AG08396 (cell line): Measurements from ENCODE around the gene PDZRN3.
"Not testable (repeated sequence)": the region's sequence is repeated elsewhere in the genome, so short reads cannot be mapped to it uniquely, and the experiment has no call there.

Experiments
- DNase-seq: peaks from one replicate; pipeline ENCODE4 v3.0.0; 2012; ENCODE audit warnings: low spot score, mixed read lengths

PDZRN3 gene

DNA sequence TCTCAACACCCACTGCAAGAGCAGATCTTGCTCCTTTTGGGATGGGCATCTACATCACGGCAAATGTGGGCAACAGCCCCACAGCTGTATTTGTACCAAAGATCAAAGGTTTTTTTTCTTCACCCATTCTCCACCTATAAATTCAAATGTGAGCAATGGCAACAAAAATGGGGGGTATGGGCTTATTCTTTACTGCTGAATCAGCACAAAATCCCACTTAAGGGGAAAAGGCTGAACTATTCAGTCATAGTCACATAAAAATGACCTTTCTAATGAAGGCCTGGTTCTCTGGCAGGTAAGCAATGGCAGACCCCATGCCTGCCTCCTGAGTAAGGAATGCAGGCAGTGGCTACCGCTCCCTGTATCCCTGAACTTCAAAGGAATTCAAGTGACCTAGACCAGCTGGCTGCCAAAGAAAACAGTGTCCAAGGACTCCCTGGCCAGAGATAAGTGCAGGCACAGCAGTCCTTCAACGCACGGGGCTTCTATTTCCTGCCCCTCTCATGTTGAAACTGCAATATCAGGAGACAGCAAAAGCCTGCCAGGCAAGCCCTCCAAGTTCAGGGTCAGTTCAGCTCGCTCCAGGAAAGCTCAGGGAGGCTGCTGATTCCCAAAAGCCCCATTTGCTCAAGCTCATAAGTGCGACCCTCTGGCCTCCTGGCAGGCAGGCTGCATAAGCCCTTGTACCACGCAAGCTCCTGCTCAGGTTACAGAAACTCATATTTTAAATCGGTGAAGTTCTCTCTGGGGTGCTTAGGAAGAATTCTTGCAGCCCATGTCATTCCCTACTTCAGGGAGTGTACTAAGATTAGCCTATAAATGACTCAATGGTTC is 134.1 kb downstream of the PDZRN3 start:
- no peak for DNase-seq

DNA sequence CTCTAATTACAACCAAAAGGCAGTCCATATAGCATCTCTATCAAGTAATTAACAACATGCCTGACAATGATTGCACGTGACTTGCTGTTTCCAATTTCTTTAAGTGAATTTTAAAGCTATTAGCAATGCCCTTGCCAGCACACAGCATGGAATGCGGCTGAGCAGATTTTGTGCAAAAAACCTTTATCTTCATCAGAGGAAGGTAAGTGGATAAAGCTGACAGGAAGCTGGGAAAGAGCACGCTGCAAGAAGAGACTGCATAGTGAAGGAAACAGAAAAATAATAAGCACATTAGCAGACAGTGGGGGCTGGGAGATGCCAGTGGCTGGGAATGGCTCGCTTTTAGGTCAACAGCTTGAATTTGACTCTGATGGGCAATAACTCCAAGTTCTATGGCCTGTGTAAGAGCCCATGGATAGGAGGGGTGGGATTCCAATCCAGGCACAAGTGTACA is 138.8 kb downstream of the PDZRN3 start:
- no peak for DNase-seq

DNA sequence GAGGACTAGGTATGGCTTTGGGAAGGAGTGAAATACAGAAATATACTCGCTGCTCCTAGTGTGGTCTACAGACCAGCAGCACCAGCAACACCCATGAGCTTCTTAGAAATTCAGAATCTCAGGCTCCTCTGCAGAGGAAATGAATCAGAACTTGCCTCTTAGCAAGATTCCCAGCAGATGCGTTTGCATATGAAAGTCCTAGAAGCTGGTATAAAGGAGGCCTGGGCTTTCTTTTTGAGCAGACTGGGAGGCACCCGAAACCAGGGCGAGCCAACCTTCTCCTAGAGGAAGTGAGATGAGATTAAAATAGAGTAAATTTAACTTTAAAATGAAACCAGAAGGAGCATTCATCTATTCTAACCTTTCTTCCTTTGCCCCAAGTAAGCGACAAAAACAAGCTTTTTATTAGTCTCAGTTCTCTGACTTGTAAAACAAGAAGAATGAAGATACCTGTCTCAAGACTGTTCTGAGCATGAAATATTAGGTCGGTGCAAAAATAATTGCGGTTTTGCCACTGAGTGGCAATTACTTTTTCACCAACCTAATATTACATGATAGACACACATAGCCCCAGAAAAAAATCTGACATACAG is 140.0 kb downstream of the PDZRN3 start:
- DNase-seq: no peak

DNA sequence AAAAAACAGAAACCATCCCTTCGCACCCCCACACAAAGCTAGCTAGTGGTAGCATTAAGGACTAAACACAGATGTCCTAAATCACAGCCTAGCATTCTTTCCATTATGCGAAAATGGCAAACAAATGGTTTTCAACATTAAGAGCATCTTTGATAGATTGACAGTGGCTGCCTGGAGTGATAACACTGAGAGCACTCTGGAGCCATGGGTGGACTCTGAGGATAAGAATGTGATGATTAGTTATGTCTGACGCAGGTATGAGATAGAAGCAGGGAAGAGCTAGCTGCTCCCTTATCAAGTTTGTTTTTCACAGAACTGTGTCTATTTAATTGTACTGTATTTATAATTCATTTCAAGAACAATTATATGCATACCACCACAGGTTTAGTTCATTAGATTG is 142.9 kb downstream of the PDZRN3 start:
- DNase-seq: no peak

DNA sequence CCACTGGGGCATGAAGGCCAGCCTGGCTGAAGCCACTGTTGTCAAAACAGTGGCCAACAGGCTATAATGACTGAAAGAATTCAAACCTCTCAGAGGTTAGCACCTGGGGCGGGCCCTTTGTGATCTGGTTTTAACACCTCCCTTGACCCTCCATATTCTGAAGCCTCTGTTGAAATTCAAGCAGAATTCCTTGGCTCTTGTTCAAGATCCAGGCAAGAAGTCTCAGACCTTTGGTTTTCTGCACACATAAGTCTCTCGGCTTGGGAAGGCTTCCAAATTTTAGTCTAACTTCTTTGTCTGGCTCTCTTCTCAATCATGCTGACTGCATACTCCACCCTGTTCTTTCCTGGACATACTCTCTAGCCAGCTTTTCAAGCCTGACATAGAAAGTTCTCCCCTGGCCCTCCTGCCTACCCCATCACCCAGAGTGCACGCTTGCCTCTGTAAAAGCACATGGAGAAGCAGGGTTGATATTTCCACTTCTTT is 144.5 kb downstream of the PDZRN3 start:
- no peak for DNase-seq

DNA sequence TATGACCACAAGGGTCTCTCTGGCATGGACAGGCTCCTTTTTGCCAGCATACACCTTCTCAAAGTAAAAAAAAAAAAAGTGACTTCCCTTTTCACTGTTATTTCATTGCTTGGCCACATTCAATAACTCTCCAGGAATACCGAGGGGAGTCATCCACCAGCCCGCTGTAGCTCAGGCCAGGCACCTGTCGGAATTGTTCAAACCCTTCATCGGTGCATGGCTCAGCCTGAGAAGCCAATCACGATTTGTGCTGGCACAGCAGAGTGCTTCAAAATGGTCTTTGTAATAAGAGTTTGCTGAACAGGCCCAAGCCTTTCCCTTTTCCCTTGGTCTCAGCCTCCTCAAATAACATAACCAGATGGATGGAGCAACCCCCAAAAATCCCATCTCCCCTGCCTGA is 145.4 kb downstream of the PDZRN3 start:
- no peak for DNase-seq

DNA sequence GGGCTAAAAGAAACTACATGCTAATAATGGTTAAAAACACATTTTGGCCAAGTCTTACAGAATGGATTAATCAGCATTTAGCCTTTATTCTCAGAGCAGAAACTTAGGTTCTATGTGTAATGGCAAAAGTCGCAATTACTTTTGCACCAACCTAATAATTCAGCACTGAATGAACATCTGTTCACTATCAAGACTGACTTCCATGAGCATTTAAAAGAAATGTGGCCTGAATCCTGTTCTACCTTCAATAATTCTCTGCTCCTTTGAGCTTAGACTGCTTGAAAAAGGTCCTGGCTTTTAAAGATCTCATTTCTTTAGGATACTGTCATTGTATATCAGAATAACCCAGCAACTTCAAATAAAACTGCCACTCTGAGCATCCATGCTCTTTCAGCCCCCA is 145.9 kb downstream of the PDZRN3 start:
- no peak for DNase-seq

DNA sequence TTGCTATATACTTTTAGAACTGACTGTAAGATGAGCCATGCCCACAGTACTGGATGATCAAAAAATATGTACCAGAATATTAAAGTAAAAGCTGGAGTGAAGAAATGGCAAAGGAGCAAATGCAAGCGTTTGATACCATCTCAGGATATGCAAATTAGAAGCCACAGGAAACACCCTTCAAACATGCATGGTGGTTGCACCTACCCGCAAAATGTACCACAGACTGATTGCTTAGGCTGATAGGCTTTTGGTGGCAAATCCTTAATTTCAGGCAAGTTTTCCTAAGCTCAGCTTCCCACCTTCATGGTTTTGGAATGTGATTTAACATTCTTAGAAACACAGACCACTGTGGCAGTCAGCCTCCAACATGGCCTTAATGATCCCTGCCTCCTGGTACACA is 149.0 kb downstream of the PDZRN3 start:
- DNase-seq: no peak

DNA sequence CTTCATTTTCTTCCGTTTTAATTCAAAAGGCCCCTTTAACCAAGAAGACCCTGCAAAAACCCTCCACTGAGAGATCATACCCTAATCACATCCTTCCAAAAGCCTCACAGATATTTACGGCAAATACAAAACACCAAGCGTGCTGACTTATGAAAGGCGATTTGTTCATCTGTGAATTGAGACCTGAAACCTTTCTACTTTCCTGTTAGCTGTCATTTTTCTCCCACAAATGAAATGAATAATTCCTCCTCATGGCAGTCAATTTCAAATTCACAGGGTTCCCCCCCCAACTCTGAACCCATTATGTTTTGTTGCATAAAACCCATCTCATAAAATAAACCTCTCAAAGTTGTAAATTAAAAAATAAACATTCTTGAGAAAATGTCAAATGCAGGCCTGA is 149.6 kb downstream of the PDZRN3 start:
- DNase-seq: no peak

DNA sequence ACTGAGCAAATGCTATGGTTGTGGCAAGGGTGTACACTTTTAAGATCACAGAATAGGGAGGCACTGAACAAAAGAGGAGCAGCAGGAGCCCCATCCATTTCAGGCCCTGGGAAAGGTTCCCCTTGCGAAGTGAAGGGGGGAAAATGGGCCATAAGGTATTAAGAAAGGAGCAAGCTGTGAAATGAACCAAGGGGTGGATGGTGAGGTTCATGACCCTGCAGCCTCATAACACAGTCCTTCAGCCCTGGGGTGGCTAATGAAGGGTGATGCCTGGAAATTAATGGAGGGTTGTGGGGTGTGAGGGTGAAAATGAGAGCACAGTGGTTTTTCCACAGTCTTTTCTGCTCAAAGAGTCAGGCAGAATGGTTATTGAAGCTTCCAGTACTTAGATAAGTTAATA is 150.1 kb downstream of the PDZRN3 start:
- DNase-seq: no peak

DNA sequence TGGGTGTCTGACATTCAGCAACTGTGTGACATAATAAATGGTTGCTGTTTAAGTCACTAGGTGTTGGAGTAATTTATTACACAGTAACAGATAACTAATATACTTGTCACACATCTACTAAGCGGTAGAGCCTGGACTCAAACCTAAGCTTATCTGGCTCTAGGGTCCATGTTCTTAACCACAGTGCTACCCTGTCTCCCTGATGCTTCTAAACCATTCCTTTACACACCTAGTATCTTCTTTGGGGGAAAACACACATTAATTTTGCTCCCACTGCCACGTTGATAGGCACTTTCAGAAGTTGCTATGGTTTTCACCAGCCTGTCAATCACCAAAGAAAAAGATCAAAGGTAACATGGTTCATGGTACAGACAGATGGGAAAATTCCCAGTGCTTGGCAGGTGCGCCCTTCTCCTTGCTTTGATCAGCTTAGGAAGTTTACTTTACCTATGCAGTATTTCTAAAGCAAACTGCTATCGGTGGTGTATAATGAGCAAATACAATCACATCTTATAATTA is 150.8 kb downstream of the PDZRN3 start:
- no peak for DNase-seq

DNA sequence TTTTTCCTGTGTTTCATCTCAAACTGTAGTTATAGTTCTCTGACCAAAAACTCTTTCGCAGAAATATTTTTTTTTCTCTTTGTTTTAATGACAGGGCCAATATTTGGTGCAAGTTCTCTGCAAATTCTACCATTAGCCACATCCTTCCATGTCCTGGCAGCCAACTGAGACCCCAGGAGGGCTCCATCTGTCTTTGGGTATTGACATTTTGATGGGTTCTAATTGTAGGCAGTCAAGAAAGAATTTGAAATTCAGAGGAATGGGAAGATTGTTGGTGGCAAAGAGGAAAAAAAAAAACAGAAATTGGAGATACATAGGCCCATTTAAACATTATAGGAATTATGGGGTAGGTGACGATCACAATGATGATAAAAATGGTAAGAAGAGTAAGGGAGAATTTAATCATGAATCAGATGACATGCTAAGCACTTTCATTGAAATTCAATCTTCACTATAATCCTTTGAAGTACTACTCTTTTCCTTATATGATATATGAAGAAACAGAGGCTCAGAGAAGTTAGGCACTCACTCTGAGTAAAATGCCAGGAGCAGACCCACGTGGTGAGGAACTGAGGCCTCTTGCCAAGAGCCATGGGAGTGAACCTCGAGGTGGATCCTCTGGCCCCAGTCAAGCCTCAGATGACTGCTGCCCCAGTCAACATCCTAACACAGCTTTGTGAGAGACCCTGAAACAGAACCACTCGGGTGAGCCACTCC is 151.4 kb downstream of the PDZRN3 start:
- no peak for DNase-seq

DNA sequence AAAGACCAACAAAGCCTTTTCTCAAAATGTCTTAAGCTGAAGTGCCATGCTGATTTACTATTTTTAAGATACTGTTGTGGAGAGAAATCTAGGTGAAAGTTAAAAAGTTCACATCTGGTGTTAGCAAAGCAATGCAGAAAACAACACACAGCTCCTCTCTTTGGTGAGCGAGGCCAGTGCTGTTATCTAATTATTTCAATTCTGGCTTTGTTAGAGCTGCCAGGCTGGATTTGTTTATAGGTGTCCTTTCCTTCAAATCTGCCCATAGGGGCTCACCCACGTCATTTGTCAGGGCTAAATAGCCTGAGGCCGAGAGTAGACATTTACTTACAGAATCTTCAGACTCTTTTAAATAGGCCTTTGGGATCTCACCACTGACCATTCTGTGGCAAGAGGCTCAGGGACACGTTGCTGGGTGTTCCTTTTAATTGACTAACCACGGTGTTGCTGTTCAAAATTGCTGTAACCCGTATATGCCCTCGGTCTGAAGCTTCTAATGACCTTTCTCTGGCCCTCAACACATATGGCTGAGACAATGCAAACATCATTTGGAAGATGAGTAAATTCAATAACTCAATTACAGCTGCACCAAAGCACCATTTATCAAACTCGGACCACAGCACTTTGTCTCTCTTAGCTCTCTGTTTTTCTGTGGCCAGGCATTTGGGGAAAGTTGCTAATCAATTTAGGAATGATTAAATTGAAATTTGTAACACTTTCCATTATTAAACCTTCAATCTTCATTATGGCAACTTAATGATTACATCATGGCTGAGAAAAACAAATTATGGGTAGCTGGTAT is 152.6 kb downstream of the PDZRN3 start:
- DNase-seq: no peak

DNA sequence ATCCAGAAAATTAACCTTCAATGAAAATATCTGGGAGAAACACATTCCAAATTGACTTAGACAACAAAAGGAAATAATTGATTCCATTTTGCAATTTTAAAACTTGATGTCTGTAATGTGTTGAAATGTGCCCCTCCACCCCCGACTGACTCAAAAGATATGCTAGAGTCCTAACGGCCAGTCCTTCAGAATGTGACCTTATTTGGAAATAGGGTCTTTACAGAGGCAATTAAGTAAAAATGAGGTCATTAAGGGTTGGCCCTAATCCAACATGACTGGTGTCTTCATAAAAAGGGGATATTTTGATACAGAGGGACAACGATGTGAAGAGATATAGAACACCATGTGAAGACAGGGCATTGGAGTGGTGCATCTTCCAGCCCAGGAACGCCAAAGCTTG is 153.9 kb downstream of the PDZRN3 start:
- DNase-seq: no peak

DNA sequence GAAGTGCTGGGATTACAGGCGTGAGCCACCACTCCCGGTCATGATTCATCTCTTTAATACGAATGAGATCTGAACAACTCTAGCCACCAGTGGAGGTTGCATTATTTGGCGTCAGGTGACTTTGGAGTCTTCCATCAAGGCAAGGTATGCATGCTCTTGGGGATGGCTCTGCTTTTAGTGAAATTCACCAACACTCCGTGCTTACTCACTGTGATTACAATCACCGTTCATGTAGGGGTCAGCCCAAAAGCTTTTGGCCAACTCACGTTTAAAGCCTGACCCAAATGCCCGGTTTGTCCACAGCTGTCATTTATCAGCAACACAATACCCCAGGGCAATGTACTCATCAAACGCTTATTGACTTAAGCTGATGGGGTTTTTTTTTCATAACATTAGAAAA is 155.4 kb downstream of the PDZRN3 start:
- DNase-seq: no peak

DNA sequence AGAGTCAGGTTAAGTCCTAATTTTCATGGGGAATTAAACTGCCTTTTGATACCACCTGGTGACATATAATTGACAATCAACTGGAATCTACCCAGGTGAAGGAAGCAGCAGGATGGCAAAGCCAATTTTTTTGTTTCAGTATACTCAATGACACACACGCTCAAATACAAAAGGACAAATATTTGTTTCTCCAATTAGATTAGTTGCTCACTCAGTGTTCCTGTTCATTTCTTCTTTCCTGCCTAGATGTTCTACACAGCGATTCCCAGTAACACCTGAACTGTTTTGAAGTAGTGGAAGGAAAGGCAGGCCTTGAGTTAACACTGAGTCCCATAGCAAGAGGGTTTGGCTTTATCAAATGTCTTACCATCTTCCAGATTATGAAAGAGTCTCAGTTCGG is 157.5 kb downstream of the PDZRN3 start:
- no peak for DNase-seq

DNA sequence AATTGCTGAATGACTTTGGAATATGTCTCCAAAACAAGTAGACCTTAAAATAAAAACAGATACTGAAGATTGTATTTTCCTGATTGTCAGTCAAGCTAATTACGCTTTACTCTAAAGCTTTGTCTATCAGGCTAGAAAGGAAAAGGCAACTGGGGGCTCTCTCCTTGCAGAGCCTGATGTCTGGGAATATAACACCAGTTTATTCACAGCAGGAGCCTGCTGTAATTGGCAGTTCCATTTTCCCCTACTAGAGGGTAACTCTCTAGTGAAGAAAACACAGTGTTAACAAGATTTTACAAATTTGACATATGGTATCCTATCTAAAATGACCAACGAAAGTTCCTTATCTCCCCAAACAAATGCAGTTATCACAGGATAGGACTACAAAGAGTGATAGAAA is 158.8 kb downstream of the PDZRN3 start:
- no peak for DNase-seq

DNA sequence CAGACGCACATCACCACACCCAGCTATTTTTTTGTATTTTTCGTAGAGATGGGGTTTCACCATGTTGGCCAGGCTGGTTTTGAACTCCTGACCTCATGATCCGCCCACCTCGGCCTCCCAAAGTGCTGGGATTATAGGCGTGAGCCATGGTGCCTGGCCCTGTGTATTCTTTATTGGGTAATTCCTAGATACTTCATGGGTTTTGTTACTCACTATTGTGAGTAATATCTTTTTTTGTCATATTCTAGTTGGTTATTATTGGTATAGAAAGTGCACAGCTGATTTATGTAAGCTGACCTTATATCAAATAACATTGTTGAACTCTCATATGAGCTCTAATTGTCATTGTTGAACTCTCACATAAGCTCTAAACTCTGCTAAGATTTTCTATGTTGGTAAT is 160.6 kb downstream of the PDZRN3 start:
- not testable (repeated sequence) for DNase-seq

DNA sequence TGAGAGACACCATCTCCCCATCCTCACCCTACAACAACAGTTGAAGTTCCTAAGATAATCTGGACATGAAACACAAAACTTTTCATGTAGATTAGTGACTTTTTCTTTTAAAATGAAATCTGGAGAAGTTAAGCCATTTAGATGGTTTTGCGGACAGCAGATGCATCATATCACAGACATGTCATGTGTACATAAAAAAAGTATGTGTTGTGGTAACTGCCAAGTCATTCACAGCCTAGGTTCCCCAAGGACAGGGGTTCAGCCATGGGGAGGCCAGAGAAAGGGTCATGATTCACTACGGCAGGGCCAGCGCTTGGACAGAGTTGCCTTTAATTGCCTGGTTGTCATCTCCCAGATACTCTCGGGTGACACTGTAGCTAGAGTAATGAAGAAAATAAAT is 163.2 kb downstream of the PDZRN3 start:
- peak; percentile 29 for DNase-seq

DNA sequence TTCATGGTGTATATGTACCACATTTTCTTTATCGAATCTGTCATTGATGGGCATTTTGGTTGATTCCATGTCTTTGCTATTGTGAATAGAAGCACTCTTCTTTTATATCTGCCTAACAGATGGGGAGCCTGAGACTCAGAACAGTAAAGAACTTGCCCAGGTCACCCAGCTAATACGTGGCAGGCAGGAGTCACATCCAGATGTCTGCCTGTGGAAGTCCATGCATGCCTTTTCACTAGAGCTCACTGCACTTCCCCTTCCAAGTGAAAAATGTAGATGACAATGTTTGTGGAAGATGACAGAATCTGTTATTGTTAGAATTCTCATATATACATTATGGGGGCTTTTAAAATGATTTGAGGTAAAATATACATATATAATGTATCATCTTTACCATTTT is 165.0 kb downstream of the PDZRN3 start:
- no peak for DNase-seq

DNA sequence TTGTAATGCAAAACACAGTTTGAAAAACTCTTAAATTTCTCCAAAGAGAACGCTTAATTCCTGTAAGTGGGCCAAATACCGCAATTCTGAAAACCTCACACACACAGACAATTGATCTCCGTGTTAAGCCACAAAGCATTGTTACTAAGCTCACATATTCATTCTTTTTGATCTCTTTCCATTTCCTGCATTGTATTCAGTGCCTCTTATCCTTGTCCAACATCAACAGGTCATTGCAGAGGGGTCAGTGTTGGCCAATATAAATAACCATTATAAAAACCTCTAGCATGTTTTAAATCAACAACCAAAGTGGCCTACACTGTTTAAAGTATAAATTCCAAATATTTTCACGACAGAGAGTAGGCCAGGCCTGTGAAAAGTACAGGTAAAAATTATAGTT is 171.1 kb downstream of the PDZRN3 start:
- DNase-seq: no peak

DNA sequence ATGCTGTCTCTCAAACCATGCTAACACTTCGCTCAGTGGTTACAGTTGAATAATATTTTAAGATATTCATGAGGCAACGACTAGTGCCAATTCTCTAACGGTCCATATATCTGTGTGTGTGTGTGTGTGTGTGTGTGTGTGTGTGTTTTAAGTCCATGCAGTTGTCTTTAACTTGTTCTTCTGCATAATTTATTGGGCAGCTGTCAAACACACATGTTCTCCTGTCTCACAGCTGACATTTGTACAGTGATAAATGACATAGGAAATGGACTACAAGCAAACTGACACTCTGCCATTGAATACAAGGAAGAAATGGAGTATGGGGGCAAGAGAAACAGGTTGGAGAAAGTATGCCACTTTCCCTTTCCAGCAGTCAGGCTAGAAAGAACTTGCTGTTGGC is 172.0 kb downstream of the PDZRN3 start:
- no peak for DNase-seq
